ENCODE data around the gene ADIPOR2.

The ADIPOR2 gene

DNA sequence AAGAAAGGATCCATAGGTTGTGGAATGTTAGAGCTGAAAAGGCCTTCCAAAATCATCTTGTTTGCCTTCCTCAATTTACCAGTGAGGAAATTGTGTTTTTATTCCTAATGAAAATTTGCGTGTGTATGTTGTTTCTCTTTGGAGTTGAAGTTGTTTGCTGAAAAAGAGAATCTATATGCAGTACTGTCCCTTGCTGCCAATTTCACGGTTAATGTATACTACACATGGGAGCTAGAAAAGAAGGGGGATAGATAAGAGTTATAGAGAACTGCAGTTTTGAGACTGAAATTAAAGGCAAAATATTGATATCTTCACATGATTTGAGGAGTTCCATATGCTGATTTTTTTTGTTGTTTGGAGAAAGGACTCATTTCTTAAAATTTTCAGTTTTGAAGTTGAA, 67.5 kb downstream of the ADIPOR2 start:
- TF ChIP-seq TAF1 (IDR thresholded peaks at IDR 0.05; ENCODE audit: borderline replicate concordance, insufficient read depth, low read length) (no peak), SIN3A (IDR thresholded peaks at IDR 0.05; ENCODE audit: borderline replicate concordance, insufficient read depth, low read length) (no peak)

GRCh38 chr12:1758887-1759286, 68.0 kb downstream of the ADIPOR2 start:
- TF ChIP-seq TAF1 (IDR thresholded peaks at IDR 0.05; ENCODE audit: borderline replicate concordance, insufficient read depth, low read length) (no peak), SIN3A (IDR thresholded peaks at IDR 0.05; ENCODE audit: borderline replicate concordance, insufficient read depth, low read length) (no peak), POLR2AphosphoS5 (IDR thresholded peaks at IDR 0.05; ENCODE audit: low read depth, low read length) (no peak), REST (IDR thresholded peaks at IDR 0.05; ENCODE audit: insufficient read depth in 1 of 2, low read depth in 2 of 2, low read length in 2 of 2) (no peak), FOXP2 (optimal IDR thresholded peaks at IDR 0.05; ENCODE audit: borderline replicate concordance, extremely low read depth, extremely low read length, insufficient read depth) (no peak)

DNA sequence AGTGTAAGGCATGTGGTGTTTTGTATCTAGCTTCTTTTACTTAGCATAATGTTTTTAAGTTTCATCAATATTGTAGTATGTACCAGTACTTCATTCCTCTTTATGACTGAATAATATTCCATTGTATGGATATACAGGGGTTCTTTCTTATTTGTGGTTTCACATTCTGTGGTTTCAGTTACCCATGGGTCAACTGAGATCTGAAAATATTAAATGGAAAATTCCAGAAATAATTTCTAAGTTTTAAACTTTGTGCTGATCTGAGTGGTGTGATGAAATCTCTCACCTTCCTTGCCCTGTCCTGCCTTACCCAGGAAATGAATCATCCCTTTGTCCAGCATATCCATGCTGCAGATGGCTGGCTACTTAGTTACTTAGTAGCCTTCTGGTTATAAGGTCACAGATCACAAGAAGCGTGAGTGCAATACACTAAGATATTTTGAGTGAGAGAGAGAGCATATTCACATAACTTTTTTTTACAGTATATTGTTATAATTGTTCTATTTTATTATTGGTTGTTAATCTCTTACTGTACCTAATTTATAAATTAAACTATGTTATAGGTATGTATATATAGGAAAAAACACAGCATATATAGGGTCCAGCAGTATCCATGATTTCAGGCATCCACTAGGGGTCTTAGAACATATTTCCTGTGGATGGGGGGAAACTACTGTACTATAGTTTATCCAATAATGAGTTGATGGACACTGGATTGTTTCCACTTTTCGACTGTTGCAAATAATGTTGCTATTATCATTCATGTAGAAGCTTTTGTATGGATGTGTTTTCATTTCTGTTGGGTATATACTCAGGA, 69.9 kb downstream of the ADIPOR2 start:
- TF ChIP-seq TAF1 (IDR thresholded peaks at IDR 0.05; ENCODE audit: borderline replicate concordance, insufficient read depth, low read length) = no peak
- TF ChIP-seq FOXP2 (optimal IDR thresholded peaks at IDR 0.05; ENCODE audit: borderline replicate concordance, extremely low read depth, extremely low read length, insufficient read depth) = no peak
- TF ChIP-seq SIN3A (IDR thresholded peaks at IDR 0.05; ENCODE audit: borderline replicate concordance, insufficient read depth, low read length) = no peak
- TF ChIP-seq REST (IDR thresholded peaks at IDR 0.05; ENCODE audit: insufficient read depth in 1 of 2, low read depth in 2 of 2, low read length in 2 of 2) = no peak
- TF ChIP-seq POLR2AphosphoS5 (IDR thresholded peaks at IDR 0.05; ENCODE audit: low read depth, low read length) = no peak

- TF ChIP-seq TAF1 (IDR thresholded peaks at IDR 0.05; ENCODE audit: borderline replicate concordance, insufficient read depth, low read length) (no peak), REST (IDR thresholded peaks at IDR 0.05; ENCODE audit: insufficient read depth in 1 of 2, low read depth in 2 of 2, low read length in 2 of 2) (no peak), SIN3A (IDR thresholded peaks at IDR 0.05; ENCODE audit: borderline replicate concordance, insufficient read depth, low read length) (no peak)
These were observed 71.0 kb downstream of the ADIPOR2 start for GRCh38 chr12:1761857-1762256.

DNA sequence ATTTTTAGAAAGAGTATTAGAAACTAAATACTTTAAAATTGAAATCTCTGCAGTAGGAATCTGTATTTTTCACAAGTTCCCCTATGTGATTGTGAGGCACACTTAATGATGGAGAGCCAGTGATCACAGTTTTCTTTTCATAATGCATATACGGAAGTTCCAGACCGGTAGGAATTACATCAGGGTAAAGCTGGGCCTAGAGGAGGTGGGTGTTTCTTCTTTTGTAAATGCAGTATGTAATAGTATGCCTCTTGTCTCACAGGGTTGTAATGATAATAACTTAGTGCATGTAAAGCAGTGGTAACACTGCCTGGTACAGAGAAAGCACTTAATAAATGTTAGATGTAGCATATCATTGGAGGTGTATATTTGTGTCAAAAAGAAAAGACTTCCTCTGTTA, 72.3 kb downstream of the ADIPOR2 start:
- no peak for TF ChIP-seq FOXP2 (optimal IDR thresholded peaks at IDR 0.05; ENCODE audit: borderline replicate concordance, extremely low read depth, extremely low read length, insufficient read depth)
- TF ChIP-seq POLR2AphosphoS5 (IDR thresholded peaks at IDR 0.05; ENCODE audit: low read depth, low read length) = no peak
- no peak for TF ChIP-seq REST (IDR thresholded peaks at IDR 0.05; ENCODE audit: insufficient read depth in 1 of 2, low read depth in 2 of 2, low read length in 2 of 2)
- no peak for TF ChIP-seq TAF1 (IDR thresholded peaks at IDR 0.05; ENCODE audit: borderline replicate concordance, insufficient read depth, low read length)
- no peak for TF ChIP-seq SIN3A (IDR thresholded peaks at IDR 0.05; ENCODE audit: borderline replicate concordance, insufficient read depth, low read length)

Measured in PFSK-1 (cell line).